ENCODE data around the gene ZNF446.

DNA sequence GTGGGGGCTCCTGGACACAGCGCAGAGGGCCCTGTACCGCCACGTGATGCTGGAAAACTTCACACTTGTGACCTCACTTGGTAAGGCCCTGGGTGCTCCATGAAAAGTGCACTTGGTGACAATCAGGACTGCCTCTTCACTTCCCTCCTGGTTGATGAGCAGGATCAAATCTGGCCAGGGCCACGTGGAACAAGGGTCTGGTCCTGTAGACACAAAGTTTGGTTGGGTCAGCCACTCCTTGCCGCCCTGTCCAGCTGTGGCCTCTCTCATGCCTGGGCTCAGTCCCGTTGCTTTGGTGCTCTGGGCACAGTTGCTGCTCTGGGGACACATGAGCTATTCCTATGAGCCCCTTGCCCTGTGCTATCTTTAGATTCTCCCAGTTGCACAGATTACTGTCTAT lies 22.4 kb upstream of the ZNF446 start:
- TF ChIP-seq, protein P1, sequence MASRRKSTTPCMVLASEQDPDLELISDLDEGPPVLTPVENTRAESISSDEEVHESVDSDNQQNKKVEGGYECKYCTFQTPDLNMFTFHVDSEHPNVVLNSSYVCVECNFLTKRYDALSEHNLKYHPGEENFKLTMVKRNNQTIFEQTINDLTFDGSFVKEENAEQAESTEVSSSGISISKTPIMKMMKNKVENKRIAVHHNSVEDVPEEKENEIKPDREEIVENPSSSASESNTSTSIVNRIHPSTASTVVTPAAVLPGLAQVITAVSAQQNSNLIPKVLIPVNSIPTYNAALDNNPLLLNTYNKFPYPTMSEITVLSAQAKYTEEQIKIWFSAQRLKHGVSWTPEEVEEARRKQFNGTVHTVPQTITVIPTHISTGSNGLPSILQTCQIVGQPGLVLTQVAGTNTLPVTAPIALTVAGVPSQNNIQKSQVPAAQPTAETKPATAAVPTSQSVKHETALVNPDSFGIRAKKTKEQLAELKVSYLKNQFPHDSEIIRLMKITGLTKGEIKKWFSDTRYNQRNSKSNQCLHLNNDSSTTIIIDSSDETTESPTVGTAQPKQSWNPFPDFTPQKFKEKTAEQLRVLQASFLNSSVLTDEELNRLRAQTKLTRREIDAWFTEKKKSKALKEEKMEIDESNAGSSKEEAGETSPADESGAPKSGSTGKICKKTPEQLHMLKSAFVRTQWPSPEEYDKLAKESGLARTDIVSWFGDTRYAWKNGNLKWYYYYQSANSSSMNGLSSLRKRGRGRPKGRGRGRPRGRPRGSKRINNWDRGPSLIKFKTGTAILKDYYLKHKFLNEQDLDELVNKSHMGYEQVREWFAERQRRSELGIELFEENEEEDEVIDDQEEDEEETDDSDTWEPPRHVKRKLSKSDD (conservative IDR thresholded peaks at IDR 0.05; ENCODE audit: low read length), result no peak
- TF ChIP-seq CTCF (IDR thresholded peaks at IDR 0.05 in 2 of 3, conservative IDR thresholded peaks at IDR 0.05 in 1 of 3; ENCODE audit: insufficient read depth in 2 of 3, low read depth in 1 of 3, low read length in 3 of 3) (no peak), LEF1 (IDR thresholded peaks at IDR 0.05) (no peak), EP400 (IDR thresholded peaks at IDR 0.05) (no peak), ZBTB7A (IDR thresholded peaks at IDR 0.05; ENCODE audit: borderline replicate concordance, control insufficient read depth, low read depth, low read length) (no peak), ARID1B (IDR thresholded peaks at IDR 0.05) (no peak), POLR2A (conservative IDR thresholded peaks at IDR 0.05) (no peak), HMG20B (CRISPR knock-in tag; IDR thresholded peaks at IDR 0.05) (no peak), ZNF449 (CRISPR knock-in tag; IDR thresholded peaks at IDR 0.05) (no peak)
